ENCODE data around the gene MAP3K5. TPM values are rescaled to one million over a fixed set of nuclear protein-coding genes. Genes with fewer than 3 reads are reported as not detected.

MAP3K5 gene
- total RNA-seq, 1 donor from 2014 or later = 6.1 TPM

DNA sequence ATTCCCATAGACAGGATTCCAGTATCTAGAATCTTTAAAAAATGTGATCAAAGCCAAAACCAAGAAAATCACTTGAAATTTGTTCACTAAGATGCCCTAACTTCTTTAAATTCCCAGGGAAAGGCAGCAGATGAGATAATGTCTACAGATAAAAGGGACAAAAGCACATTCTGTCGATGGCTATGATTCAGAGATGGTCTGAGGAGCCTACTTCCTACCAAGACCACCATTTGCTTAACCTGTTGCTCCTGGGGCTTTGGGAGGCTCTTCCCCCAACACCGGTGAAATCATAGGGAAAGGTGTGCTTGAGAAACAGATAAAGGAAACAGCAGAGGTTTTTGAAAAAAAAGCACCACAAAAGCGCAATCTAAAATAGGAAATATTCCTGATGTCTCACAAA lies 123.7 kb downstream of the MAP3K5 start:
- Mint-ChIP-seq H3K9me3 (no peaks in the 10 kb centered on the region), H3K27me3 (ENCODE audit: low read depth) (no peaks in the 10 kb centered on the region), H3K27ac (no peak overlapping the region), H3K4me3 (ENCODE audit: low read depth) (no peak overlapping the region), H3K4me1 (ENCODE audit: low read depth) (peaks cover 2% of the 10 kb centered on the region), H3K36me3 (ENCODE audit: low read depth) (peaks cover 5% of the 10 kb centered on the region)
- no peak for DNase-seq (ENCODE audit: low spot score)
- intact Hi-C loops (cut with micrococcal nuclease) = no loop called here

DNA sequence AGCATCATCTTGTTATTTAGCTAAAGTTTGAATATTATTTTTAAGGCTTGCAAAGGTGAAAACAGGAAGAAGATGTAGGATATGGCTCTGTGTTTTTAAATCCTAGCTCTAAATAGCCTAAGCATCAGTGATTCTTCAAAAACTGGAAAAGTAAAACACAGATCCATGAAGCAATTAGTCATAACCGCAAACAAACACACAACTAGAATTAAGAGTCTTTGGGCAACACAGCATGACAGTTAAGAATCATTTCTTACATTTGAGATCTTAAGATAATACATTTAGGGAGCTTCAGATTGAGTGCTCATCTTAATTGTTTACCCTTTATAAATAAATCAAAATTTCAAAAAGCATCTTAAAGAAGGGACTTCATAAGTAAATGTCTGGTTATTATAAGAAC lies 126.2 kb downstream of the MAP3K5 start:
- no peak overlapping the region for H3K4me3 Mint-ChIP-seq (ENCODE audit: low read depth)
- H3K36me3 Mint-ChIP-seq (ENCODE audit: low read depth) = peaks cover 5% of the 10 kb centered on the region
- no peaks in the 10 kb centered on the region for H3K9me3 Mint-ChIP-seq
- DNase-seq (ENCODE audit: low spot score) = no peak
- no peaks in the 10 kb centered on the region for H3K27me3 Mint-ChIP-seq (ENCODE audit: low read depth)
- H3K4me1 Mint-ChIP-seq (ENCODE audit: low read depth) = peaks cover 2% of the 10 kb centered on the region
- intact Hi-C loops (cut with micrococcal nuclease) = no loop called here
- H3K27ac Mint-ChIP-seq = no peak overlapping the region

DNA sequence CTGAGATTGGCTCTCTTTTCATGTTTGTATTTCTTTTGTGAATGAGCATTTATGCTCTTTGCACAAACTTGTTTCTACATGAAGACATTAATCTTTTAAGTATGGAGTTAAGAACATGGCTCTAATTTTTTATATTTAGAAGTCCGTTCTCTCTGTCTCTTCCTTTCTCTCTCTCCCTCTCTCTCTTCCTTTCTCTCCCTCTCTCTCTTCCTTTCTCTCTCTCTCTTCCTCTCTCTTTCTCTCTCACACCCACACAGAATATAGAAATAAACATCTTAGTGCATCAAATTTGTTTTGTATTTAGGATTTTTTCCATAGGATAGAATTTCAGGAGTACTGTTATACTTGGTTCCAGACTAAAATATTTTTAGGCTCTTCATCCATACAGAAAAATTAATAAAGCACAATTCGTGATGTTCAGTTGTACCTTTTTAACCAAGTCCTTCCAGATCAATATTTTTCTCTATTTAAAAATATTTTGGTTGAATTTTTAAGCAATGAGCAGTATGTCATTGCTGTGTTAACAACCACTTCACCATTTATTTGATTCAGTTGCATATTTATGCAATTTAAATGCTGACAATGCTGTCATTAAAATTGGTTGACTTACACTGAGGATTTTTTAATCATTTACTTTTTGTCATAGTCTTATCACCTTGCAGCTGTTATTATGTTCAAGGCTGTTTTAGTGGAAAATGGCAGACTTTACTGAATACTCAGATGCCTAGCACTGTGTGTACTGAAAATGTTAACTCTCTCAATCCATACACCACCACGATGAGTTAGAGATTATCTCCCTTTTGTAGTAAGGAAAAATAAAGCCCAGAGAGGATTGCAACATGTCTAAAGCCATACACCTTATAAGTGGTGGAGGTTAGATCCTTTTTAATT lies 129.7 kb downstream of the MAP3K5 start:
- Mint-ChIP-seq H3K4me3 (ENCODE audit: low read depth) (no peak overlapping the region), H3K36me3 (ENCODE audit: low read depth) (no peaks in the 10 kb centered on the region), H3K27ac (no peak overlapping the region), H3K9me3 (no peaks in the 10 kb centered on the region), H3K27me3 (ENCODE audit: low read depth) (no peaks in the 10 kb centered on the region), H3K4me1 (ENCODE audit: low read depth) (peaks cover 2% of the 10 kb centered on the region)
- intact Hi-C loops (cut with micrococcal nuclease) = no loop called here
- no peak for DNase-seq (ENCODE audit: low spot score)

DNA sequence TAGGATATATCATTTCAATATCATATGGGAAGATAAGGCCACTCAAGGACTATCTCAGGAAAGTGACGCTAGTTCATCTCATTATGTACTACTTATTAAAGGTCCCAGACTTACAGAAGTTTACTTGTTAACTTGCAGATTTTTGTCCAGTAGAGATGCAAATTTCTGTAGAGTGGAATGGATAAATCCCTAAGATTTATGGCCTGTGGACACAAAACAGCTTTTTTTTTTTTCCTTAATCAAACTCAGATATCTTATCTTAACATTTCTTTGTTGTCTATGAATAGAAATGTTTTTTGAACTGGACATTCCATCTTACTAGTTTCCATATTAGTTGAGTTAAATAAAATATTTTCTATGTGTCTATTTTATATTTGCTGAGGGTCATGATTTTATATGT lies 131.6 kb downstream of the MAP3K5 start:
- no peak overlapping the region for H3K27ac Mint-ChIP-seq
- intact Hi-C loops (cut with micrococcal nuclease) = no loop called here
- DNase-seq (ENCODE audit: low spot score) = no peak
- no peaks in the 10 kb centered on the region for H3K27me3 Mint-ChIP-seq (ENCODE audit: low read depth)
- no peaks in the 10 kb centered on the region for H3K36me3 Mint-ChIP-seq (ENCODE audit: low read depth)
- no peak overlapping the region for H3K4me3 Mint-ChIP-seq (ENCODE audit: low read depth)
- no peaks in the 10 kb centered on the region for H3K4me1 Mint-ChIP-seq (ENCODE audit: low read depth)
- no peaks in the 10 kb centered on the region for H3K9me3 Mint-ChIP-seq

DNA sequence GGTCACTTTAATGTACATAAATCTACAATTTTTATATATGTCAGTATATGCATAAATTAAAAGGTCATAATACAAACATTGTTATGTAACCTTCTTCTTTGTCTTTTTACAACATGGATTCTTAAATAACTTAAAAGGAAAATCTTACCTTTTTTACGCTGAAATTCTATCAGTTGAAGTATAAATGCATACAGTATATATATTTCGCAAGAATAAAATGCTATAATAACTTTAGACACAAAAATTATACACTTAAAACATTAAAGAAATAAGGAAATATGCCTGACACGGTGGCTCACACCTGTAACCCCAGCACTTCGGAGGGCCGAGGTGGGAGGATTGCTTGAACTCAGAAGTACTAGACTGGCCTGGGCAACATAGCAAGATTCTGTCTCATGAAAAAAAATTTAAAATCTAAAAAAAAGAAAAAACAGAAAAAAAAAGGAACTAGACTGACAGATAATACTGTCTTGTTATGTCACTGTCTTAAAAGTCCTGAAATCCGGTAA lies 132.2 kb downstream of the MAP3K5 start:
- DNase-seq (ENCODE audit: low spot score) = no peak
- Mint-ChIP-seq H3K4me1 (ENCODE audit: low read depth) (no peaks in the 10 kb centered on the region), H3K27ac (no peak overlapping the region), H3K27me3 (ENCODE audit: low read depth) (no peaks in the 10 kb centered on the region), H3K4me3 (ENCODE audit: low read depth) (no peak overlapping the region), H3K9me3 (no peaks in the 10 kb centered on the region), H3K36me3 (ENCODE audit: low read depth) (no peaks in the 10 kb centered on the region)
- intact Hi-C loops (cut with micrococcal nuclease) = no loop called here

DNA sequence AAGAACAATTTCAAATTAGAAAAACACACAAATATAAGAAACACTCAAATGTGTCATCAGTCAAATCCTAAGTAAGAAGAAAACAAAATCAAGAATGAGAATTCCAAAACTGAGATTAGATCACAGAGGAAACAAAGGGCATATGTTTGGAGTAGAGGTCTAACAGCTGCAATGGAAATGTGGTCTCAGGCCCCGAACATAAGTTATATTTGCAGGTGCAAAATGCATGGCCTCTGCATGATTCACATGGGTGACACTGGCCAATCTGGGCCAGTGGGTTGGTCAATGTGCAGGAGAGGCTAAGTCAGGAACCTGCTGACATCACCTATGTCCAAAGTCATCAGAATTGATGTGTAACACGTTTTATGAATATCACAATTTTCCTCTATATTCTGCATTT lies 133.6 kb downstream of the MAP3K5 start:
- Mint-ChIP-seq H3K4me3 (ENCODE audit: low read depth) (no peak overlapping the region), H3K27me3 (ENCODE audit: low read depth) (no peaks in the 10 kb centered on the region), H3K4me1 (ENCODE audit: low read depth) (peaks cover 1% of the 10 kb centered on the region), H3K27ac (no peak overlapping the region), H3K36me3 (ENCODE audit: low read depth) (peaks cover 4% of the 10 kb centered on the region), H3K9me3 (no peaks in the 10 kb centered on the region)
- intact Hi-C loops (cut with micrococcal nuclease) = no loop called here
- DNase-seq (ENCODE audit: low spot score) = no peak

DNA sequence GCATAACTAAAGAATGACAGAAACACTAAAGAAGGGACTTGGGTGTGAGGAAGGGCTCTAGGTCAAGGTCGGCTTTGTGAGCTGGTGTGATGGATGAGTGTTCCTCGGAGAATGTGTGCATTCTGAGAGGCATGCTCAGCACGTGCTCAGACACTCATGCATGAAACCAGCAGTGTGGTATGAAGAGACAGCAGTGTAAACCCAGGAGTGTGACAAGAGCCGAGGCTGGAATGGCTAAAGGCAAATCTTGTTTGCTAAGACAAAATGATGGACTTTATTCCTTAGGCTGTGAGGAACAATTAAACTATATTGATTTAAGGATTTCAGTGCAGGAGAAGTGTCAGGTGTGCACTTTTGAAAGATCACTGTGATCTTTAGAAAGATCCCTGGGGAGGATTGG lies 134.6 kb downstream of the MAP3K5 start:
- no peaks in the 10 kb centered on the region for H3K9me3 Mint-ChIP-seq
- peaks cover 2% of the 10 kb centered on the region for H3K4me1 Mint-ChIP-seq (ENCODE audit: low read depth)
- intact Hi-C loops (cut with micrococcal nuclease) = no loop called here
- H3K36me3 Mint-ChIP-seq (ENCODE audit: low read depth) = peaks cover 6% of the 10 kb centered on the region
- DNase-seq (ENCODE audit: low spot score) = no peak
- no peak overlapping the region for H3K27ac Mint-ChIP-seq
- H3K4me3 Mint-ChIP-seq (ENCODE audit: low read depth) = no peak overlapping the region
- H3K27me3 Mint-ChIP-seq (ENCODE audit: low read depth) = no peaks in the 10 kb centered on the region

DNA sequence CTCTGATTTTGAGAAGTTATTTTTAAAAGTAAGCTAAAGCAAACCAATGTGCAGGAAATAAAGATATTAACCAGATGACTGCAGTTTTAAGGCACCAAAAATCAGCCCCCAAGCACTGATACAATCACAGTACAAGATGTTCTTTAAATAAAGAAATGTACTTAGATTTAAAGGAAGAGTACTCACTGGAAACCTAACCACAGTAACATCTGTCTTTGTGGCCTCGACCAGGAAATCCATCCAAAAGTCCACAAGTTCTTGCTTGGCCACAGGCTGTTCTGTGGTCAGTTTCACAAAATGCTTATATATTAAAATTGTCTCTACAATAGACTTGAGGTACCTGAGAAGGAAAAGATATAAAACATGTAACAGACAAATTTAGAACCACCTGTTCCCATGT lies 136.2 kb downstream of the MAP3K5 start:
- peaks cover 6% of the 10 kb centered on the region for H3K36me3 Mint-ChIP-seq (ENCODE audit: low read depth)
- no peak for DNase-seq (ENCODE audit: low spot score)
- intact Hi-C loops (cut with micrococcal nuclease) = no loop called here
- H3K4me3 Mint-ChIP-seq (ENCODE audit: low read depth) = no peak overlapping the region
- peaks cover 2% of the 10 kb centered on the region for H3K4me1 Mint-ChIP-seq (ENCODE audit: low read depth)
- H3K27ac Mint-ChIP-seq = no peak overlapping the region
- no peaks in the 10 kb centered on the region for H3K9me3 Mint-ChIP-seq
- no peaks in the 10 kb centered on the region for H3K27me3 Mint-ChIP-seq (ENCODE audit: low read depth)

DNA sequence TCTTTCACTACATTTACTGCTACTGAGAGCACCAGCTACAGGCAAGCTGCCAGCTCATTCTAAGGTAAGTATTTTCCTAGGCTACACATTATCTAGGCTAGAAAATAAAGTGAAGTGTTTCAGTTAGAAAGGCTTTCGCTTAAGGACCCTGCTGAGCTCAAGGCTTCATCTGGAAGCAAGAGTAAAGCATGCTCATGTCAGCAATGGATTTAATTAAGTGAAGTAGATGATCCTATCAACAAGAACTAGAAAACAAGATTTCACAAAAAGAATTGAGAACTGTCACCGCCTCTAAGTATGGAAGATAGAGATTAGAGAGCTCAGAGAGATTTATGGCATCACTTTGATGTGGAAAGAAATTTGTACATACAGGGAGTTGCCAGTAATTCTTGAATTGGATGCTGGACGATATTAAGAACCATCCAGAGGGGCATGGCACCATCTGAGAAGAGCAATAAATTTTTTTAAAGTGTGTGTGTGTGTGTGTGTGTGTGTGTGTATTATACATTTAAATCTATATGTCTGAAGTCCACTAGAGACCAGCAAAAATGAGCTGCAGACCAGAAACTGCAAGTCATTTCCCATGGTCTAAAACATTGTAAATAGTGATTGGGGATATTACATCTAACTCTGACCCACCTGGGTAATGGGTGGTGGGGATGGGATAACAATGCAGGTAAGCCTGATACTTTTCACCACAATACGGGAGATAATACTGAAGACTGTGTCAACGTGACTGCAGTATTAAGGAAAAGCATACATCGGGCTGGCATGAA lies 136.8 kb downstream of the MAP3K5 start:
- peaks cover 6% of the 10 kb centered on the region for H3K36me3 Mint-ChIP-seq (ENCODE audit: low read depth)
- peaks cover 2% of the 10 kb centered on the region for H3K4me1 Mint-ChIP-seq (ENCODE audit: low read depth)
- H3K27me3 Mint-ChIP-seq (ENCODE audit: low read depth) = no peaks in the 10 kb centered on the region
- DNase-seq (ENCODE audit: low spot score) = no peak
- no peaks in the 10 kb centered on the region for H3K9me3 Mint-ChIP-seq
- no peak overlapping the region for H3K27ac Mint-ChIP-seq
- no peak overlapping the region for H3K4me3 Mint-ChIP-seq (ENCODE audit: low read depth)
- intact Hi-C loops (cut with micrococcal nuclease) = no loop called here

DNA sequence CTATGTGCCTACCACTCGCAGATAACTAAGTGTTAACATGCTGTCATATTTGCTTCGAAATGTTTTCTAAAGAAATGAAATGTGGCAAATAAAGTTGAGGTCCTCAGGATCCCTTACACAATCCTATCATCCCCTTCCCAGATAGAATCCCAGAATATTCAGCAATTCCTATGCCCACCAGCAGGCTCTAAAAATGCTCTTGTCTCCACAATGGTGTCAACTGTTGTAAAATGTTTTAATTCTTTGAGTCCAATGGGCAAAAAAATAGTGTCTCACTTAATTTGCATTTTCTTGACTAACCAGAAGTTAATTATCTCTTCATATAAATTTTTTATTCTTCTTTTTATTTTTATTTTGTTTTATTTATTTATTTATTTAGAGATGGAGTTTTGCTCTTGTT lies 138.2 kb downstream of the MAP3K5 start:
- H3K27me3 Mint-ChIP-seq (ENCODE audit: low read depth) = no peaks in the 10 kb centered on the region
- intact Hi-C loops (cut with micrococcal nuclease) = no loop called here
- H3K4me3 Mint-ChIP-seq (ENCODE audit: low read depth) = no peak overlapping the region
- no peak overlapping the region for H3K27ac Mint-ChIP-seq
- H3K9me3 Mint-ChIP-seq = no peaks in the 10 kb centered on the region
- H3K4me1 Mint-ChIP-seq (ENCODE audit: low read depth) = peaks cover 2% of the 10 kb centered on the region
- DNase-seq (ENCODE audit: low spot score) = no peak
- peaks cover 6% of the 10 kb centered on the region for H3K36me3 Mint-ChIP-seq (ENCODE audit: low read depth)

DNA sequence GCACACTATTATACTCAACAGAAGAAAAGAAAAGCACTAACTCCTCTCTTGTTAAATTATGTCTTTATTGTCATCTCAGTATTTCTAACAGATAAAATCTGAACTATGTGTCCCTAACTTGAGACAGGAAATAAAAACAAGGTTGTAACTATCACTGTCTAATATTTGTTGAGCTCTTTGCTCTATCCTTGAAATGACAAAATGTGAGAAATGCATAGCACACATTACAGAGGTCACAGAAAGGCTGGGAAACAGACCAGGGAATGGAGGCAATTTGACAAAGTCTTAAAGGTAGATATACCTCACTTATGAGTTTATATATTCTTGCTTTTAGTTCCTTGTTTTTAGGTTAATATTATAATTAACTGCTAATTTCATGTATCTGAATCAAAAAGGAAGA lies 139.6 kb downstream of the MAP3K5 start:
- peaks cover 4% of the 10 kb centered on the region for H3K4me1 Mint-ChIP-seq (ENCODE audit: low read depth)
- H3K9me3 Mint-ChIP-seq = no peaks in the 10 kb centered on the region
- no peak overlapping the region for H3K27ac Mint-ChIP-seq
- H3K4me3 Mint-ChIP-seq (ENCODE audit: low read depth) = no peak overlapping the region
- H3K27me3 Mint-ChIP-seq (ENCODE audit: low read depth) = no peaks in the 10 kb centered on the region
- DNase-seq (ENCODE audit: low spot score) = no peak
- peaks cover 6% of the 10 kb centered on the region for H3K36me3 Mint-ChIP-seq (ENCODE audit: low read depth)
- intact Hi-C loops (cut with micrococcal nuclease) = no loop called here

DNA sequence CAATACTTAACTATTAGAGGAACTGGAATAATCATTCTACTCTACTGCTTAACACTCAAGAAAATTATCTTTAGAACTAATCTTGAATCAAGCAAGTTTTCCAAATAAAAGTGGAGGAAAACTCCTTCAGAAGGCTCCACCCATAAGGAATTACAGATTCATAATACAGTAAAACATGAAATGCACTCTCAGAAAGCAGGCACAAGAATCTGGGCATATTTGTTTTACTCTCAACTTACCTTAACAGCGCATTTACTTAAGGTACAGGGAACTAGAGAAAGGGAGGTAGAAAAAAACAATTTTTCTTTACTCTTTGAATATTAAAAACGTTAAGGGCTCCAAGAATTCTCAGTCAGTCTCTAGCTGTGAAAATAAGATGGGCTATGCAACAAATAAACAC lies 140.3 kb downstream of the MAP3K5 start:
- intact Hi-C loops (cut with micrococcal nuclease) = no loop called here
- Mint-ChIP-seq H3K27me3 (ENCODE audit: low read depth) (no peaks in the 10 kb centered on the region), H3K36me3 (ENCODE audit: low read depth) (peaks cover 6% of the 10 kb centered on the region), H3K27ac (no peak overlapping the region), H3K4me3 (ENCODE audit: low read depth) (no peak overlapping the region), H3K4me1 (ENCODE audit: low read depth) (peaks cover 4% of the 10 kb centered on the region), H3K9me3 (no peaks in the 10 kb centered on the region)
- DNase-seq (ENCODE audit: low spot score) = no peak

DNA sequence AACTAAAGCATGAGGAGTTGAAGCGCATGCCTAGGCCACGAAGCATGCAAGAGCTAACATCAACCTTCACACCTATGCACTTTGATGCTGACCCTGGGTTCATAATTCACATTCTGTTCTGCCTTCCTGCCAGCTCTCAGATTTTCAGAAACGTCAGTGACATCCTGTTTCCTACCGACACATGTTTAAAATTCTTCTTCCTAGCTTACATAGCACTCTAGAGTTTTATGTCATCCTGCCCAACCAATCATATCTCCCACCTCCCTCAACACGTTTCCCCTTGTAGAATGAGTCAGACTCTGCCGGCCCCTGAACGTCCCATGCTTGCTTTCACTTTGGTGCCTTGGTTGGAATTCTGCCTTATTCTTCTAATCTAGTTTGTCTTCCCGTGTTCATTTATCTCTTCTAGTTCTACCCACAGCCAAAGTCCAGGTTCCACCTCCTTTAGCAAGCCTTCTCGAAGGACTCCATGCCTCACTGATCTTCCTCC lies 144.9 kb downstream of the MAP3K5 start:
- Mint-ChIP-seq H3K4me1 (ENCODE audit: low read depth) (peaks cover 1% of the 10 kb centered on the region), H3K36me3 (ENCODE audit: low read depth) (no peaks in the 10 kb centered on the region), H3K9me3 (no peaks in the 10 kb centered on the region), H3K27ac (no peak overlapping the region), H3K27me3 (ENCODE audit: low read depth) (no peaks in the 10 kb centered on the region), H3K4me3 (ENCODE audit: low read depth) (no peak overlapping the region)
- intact Hi-C loops (cut with micrococcal nuclease) = no loop called here
- DNase-seq (ENCODE audit: low spot score) = peak; percentile 37
